ENCODE results near the gene BATF3.

The BATF3 gene

GRCh38 chr1:212669102-212669501, 30.5 kb downstream of the BATF3 start:
- TF ChIP-seq USF1 (IDR thresholded peaks at IDR 0.05) = no peak
- peak; percentile 48; the same call in 1 of the 2 replicates for TF ChIP-seq RAD21 (IDR thresholded peaks at IDR 0.05; ENCODE audit: low read depth)
- no peak for TF ChIP-seq EP300 (IDR thresholded peaks at IDR 0.05; ENCODE audit: borderline replicate concordance)
- no peak for TF ChIP-seq TCF12 (IDR thresholded peaks at IDR 0.05; ENCODE audit: low read depth)
- no peak for TF ChIP-seq EGR1 (IDR thresholded peaks at IDR 0.05)

- no peak for TF ChIP-seq RAD21 (IDR thresholded peaks at IDR 0.05; ENCODE audit: low read depth)
- no peak for TF ChIP-seq EGR1 (IDR thresholded peaks at IDR 0.05)
- TF ChIP-seq TAF1 (IDR thresholded peaks at IDR 0.05; ENCODE audit: low read depth) = no peak
- TF ChIP-seq EP300 (IDR thresholded peaks at IDR 0.05; ENCODE audit: borderline replicate concordance) = no peak
- no peak for TF ChIP-seq CREB1 (IDR thresholded peaks at IDR 0.05; ENCODE audit: low read depth)
- TF ChIP-seq REST (IDR thresholded peaks at IDR 0.05; ENCODE audit: low read depth) = no peak
- no peak for TF ChIP-seq MAX (IDR thresholded peaks at IDR 0.05)
- no peak for TF ChIP-seq FOXM1 (IDR thresholded peaks at IDR 0.05; ENCODE audit: borderline replicate concordance, low read depth)
- no peak for TF ChIP-seq CEBPB (IDR thresholded peaks at IDR 0.05)
- TF ChIP-seq NFIC (IDR thresholded peaks at IDR 0.05) = no peak
- no peak for TF ChIP-seq TEAD4 (IDR thresholded peaks at IDR 0.05)
- TF ChIP-seq TCF12 (IDR thresholded peaks at IDR 0.05; ENCODE audit: low read depth) = no peak
- TF ChIP-seq YY1 (IDR thresholded peaks at IDR 0.05; ENCODE audit: low read depth) = no peak
- TF ChIP-seq ZBTB7A (IDR thresholded peaks at IDR 0.05; ENCODE audit: low read depth) = no peak
Measured at GRCh38 chr1:212668477-212668876, 31.2 kb downstream of the BATF3 start.

- no peak for TF ChIP-seq EGR1 (IDR thresholded peaks at IDR 0.05)
- TF ChIP-seq TAF1 (IDR thresholded peaks at IDR 0.05; ENCODE audit: low read depth) = no peak
- no peak for TF ChIP-seq CEBPB (IDR thresholded peaks at IDR 0.05)
Measured at GRCh38 chr1:212667223-212668139, 32.2 kb downstream of the BATF3 start.

- no peak for TF ChIP-seq EGR1 (IDR thresholded peaks at IDR 0.05)
- no peak for TF ChIP-seq YY1 (IDR thresholded peaks at IDR 0.05; ENCODE audit: low read depth)
- no peak for TF ChIP-seq MAX (IDR thresholded peaks at IDR 0.05)
Measured at GRCh38 chr1:212666116-212666775, 33.4 kb downstream of the BATF3 start.

- TF ChIP-seq YY1 (IDR thresholded peaks at IDR 0.05; ENCODE audit: low read depth) (no peak), FOXM1 (IDR thresholded peaks at IDR 0.05; ENCODE audit: borderline replicate concordance, low read depth) (no peak), EGR1 (IDR thresholded peaks at IDR 0.05) (no peak), ZBTB7A (IDR thresholded peaks at IDR 0.05; ENCODE audit: low read depth) (peak; percentile 59; the same call in 1 of the 2 replicates), REST (IDR thresholded peaks at IDR 0.05; ENCODE audit: low read depth) (no peak), MAX (IDR thresholded peaks at IDR 0.05) (peak; percentile 14; the same call in 1 of the 2 replicates), CREB1 (IDR thresholded peaks at IDR 0.05; ENCODE audit: low read depth) (no peak), USF1 (IDR thresholded peaks at IDR 0.05) (no peak), TAF1 (IDR thresholded peaks at IDR 0.05; ENCODE audit: low read depth) (no peak), RAD21 (IDR thresholded peaks at IDR 0.05; ENCODE audit: low read depth) (peak; percentile 87), NFIC (IDR thresholded peaks at IDR 0.05) (no peak), EP300 (IDR thresholded peaks at IDR 0.05; ENCODE audit: borderline replicate concordance) (no peak), TCF12 (IDR thresholded peaks at IDR 0.05; ENCODE audit: low read depth) (peak; percentile 49; the same call in 1 of the 2 replicates), CEBPB (IDR thresholded peaks at IDR 0.05) (no peak), TEAD4 (IDR thresholded peaks at IDR 0.05) (no peak)
Measured at GRCh38 chr1:212665241-212666115, 34.2 kb downstream of the BATF3 start.
